GM12874 (cell line): ENCODE measurements around the gene L3MBTL4.

Experiments
- CTCF ChIP-seq: IDR thresholded peaks from 2 replicates; pipeline ENCODE4 v1.5.1; 2011; ENCODE audit warnings: low read depth, mild to moderate bottlenecking, control low read depth, low read length, moderate library complexity; ENCODE audit not compliant: insufficient read depth

Gene L3MBTL4

GRCh38 chr18:6021306-6022073 is 393.2 kb downstream of the L3MBTL4 start:
- TF ChIP-seq CTCF = no peak

DNA sequence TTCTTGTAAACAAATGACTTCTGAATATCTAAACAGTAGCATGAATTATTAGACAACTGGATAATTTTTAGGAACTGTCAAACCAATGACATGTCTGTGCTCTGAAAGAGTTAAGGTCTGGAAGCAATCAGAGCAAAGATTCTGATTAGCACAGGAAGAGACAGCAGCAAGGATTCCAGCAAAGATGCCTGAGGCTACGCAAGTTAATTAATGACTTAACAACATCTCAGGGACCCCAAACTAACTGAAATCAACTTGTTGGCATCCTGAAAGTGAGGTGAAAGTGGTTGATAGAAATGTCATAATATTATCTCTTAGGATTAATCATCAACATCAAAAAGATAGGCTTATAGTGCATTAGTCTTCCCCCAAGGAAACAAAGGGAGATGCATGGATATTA is 396.0 kb downstream of the L3MBTL4 start:
- TF ChIP-seq CTCF = no peak

- no peak for TF ChIP-seq CTCF
Measured at GRCh38 chr18:6017171-6017570, 397.5 kb downstream of the L3MBTL4 start.

GRCh38 chr18:6015364-6015763 is 399.3 kb downstream of the L3MBTL4 start:
- TF ChIP-seq CTCF = no peak

DNA sequence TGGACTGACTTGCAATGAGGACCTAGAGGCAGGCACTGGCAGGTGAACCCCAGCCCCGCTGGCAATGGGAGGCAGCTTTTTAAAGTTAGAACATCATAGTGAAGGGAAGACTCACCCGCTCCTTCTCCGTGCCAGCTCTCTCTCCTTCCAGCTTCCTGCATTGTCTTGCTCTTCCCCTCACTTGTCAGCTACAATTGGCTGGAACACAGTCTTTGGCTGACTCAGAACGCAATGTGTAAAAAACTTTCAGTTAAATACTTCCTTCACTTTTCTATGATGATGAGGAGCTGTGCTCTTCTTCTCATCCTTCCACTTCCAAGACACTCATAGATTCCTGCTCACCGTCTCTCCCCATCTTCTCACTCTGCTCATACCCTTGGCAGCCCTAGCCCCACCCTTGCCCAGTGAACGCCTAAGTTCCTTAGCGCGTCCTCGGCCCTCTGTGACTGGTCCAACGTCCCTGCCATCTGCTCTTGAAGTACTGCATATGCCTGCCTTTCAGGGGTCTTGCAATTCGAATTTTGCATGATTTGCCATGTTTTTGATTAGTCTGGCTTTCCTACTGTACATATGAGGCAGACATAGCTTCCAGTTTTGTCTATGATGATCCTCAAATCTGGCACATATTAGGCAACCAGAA is 401.4 kb downstream of the L3MBTL4 start:
- no peak for TF ChIP-seq CTCF

GRCh38 chr18:6010921-6011320 is 403.8 kb downstream of the L3MBTL4 start:
- no peak for TF ChIP-seq CTCF

DNA sequence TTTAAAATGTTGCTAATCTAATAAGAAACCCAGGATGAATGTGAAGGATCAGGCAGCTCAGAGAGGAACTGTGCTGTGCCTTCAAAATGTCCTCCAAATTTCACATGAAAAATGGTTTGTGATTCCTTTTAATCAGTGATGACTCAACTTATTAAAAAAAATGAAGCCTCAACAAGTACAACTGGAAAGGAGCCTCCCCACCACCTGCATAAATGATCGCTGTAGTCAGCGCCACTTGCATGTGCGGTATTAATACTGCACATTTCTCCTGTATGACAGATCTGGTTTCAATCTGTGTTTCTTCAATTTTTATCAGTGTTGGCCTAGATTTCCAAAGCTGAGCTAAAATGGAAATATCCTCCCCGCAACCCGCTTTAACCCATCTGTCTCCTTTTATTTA is 404.4 kb downstream of the L3MBTL4 start:
- no peak for TF ChIP-seq CTCF
